K562 (cell line): ENCODE data around the gene ZNF23. TPM values are rescaled to one million over a fixed set of nuclear protein-coding genes. Genes with fewer than 3 reads are reported as not detected.

ENCODE experiments used
- CCNT2 ChIP-seq: IDR thresholded peaks from 2 replicates; pipeline ENCODE4 v1.6.1; 2011; ENCODE audit warnings: borderline replicate concordance, low read depth, mild to moderate bottlenecking, moderate library complexity, mixed read lengths, low read length; ENCODE audit not compliant: insufficient read length; ENCODE audit errors: extremely low read depth
- DPF2 ChIP-seq: fragments of 450-650 bp; IDR thresholded peaks from 2 replicates; pipeline ENCODE4 v1.6.1; 2016
- ETS1 ChIP-seq: conservative IDR thresholded peaks from 2 replicates; pipeline ENCODE4 v1.6.1; 2011; ENCODE audit warnings: low read depth, mild to moderate bottlenecking, low read length; ENCODE audit not compliant: control insufficient read depth
- FOSL1 ChIP-seq: fragments of 200-800 bp; sonication (Bioruptor generic); conservative IDR thresholded peaks from 2 replicates; pipeline ENCODE4 v1.6.1; 2016; ENCODE audit warnings: missing genetic modification characterization, missing compliant biosample characterization
- FOXK2 ChIP-seq, 2 experiments: fragments of 450-650 bp; IDR thresholded peaks in 1 of 2; conservative IDR thresholded peaks in 1 of 2; 2 replicates each; pipeline ENCODE4 v1.6.1; 2016; ENCODE audit warnings: low read depth in 2 of 2, mild to moderate bottlenecking in 1 of 2
- PRMT5 ChIP-seq: sonication (generic); formaldehyde crosslinking; IDR thresholded peaks from 2 replicates; pipeline ENCODE4 v1.5.0; 2020; ENCODE audit warnings: missing genetic modification reagents
- STAT5B ChIP-seq: fragments of 250-450 bp; sonication (Bioruptor Pico); IDR thresholded peaks from 2 replicates; pipeline ENCODE4 v1.8.0; 2021; ENCODE audit warnings: mild to moderate bottlenecking, inconsistent platforms
- TEAD4 ChIP-seq, 2 experiments: sonication (generic) in 1 of 2; formaldehyde crosslinking in 1 of 2; IDR thresholded peaks; 2 replicates each; pipeline versions ENCODE4 v1.6.1 to v1.8.0; 2012 to 2022; ENCODE audit warnings: borderline replicate concordance in 1 of 2, inconsistent platforms in 1 of 2, low read length in 1 of 2, mild to moderate bottlenecking in 1 of 2, missing genetic modification reagents in 1 of 2
- ZFX ChIP-seq: sonication (generic); formaldehyde crosslinking; IDR thresholded peaks from 2 replicates; pipeline ENCODE4 v1.8.0; 2022; ENCODE audit warnings: mild to moderate bottlenecking, missing genetic modification reagents, moderate library complexity
- ZNF23 ChIP-seq: fragments of 250-450 bp; sonication (Bioruptor Pico); IDR thresholded peaks from 2 replicates; pipeline ENCODE4 v1.4.0; 2020; ENCODE audit warnings: mild to moderate bottlenecking
- ZNF280B ChIP-seq: fragments of 250-450 bp; sonication (Bioruptor Pico); IDR thresholded peaks from 2 replicates; pipeline ENCODE4 v1.5.1; 2021; ENCODE audit warnings: mild to moderate bottlenecking
- ZNF407 ChIP-seq: fragments of 450-650 bp; IDR thresholded peaks from 2 replicates; pipeline ENCODE4 v1.6.1; 2016; ENCODE audit warnings: low read depth
- ZNF561 ChIP-seq: fragments of 450-650 bp; formaldehyde crosslinking; conservative IDR thresholded peaks from 2 replicates; pipeline ENCODE4 v1.4.0; 2020; ENCODE audit warnings: mild to moderate bottlenecking, moderate library complexity
- polyA plus RNA-seq, 8 experiments: library from polyadenylated mRNA; depleted of rRNA in 4 of 8; stranded (reverse) in 5 of 8; unstranded in 3 of 8; fragments of >200 nt; fragmentation: Nextera tagmentation in 2 of 8; fragmentation: Illumina TruSeq in 1 of 8; extraction: Ambion mirVana in 2 of 8; extraction: Trizol in 1 of 8; gene quantifications; 2 replicates each; pipeline versions ENCODE4 v1.2.1 to v1.2.3, GENCODE V29; 2011 to 2014; ENCODE audit warnings: inconsistent platforms in 1 of 8, missing spikeins in 1 of 8
- total RNA-seq, 7 experiments: library from RNA; depleted of rRNA in 6 of 7; stranded (reverse); fragments of >200 nt in 6 of 7; fragmentation: Illumina TruSeq in 2 of 7; extraction: Trizol in 2 of 7; gene quantifications; 2 replicates each; pipeline versions ENCODE4 v1.2.1 to v1.2.3, GENCODE V29; 2011 to 2021; ENCODE audit warnings: low replicate concordance in 1 of 7

Gene ZNF23
- total and polyA plus RNA-seq, 9 of the 15 experiments (the other 6 are each of a cell fraction or from before 2014, with no cell fraction given), result 4.7 to 13.4 (median 11.2) TPM

GRCh38 chr16:71484006-71484893 is 22.2 kb upstream of the ZNF23 start (continued):
- no peak for TF ChIP-seq ZNF407
- no peak for TF ChIP-seq ZNF561 (CRISPR knock-in tag)
- TF ChIP-seq ZNF23, result no peak
- no peak for TF ChIP-seq ETS1
- no peak for TF ChIP-seq CCNT2
- no peak for TF ChIP-seq STAT5B
- TF ChIP-seq ZNF280B, result no peak
- peak; percentile 15 to 42; a peak in 2 of 4 replicates for TF ChIP-seq FOXK2 (conservative IDR thresholded peaks at IDR 0.05 in 1 of 2, IDR thresholded peaks at IDR 0.05 in 1 of 2; ENCODE audit: low read depth in 2 of 2)
- TF ChIP-seq PRMT5 (CRISPR knock-in tag), result no peak
- TF ChIP-seq TEAD4 (IDR thresholded peaks at IDR 0.05; ENCODE audit: low read length), result no peak
- TF ChIP-seq TEAD4 (CRISPR knock-in tag; IDR thresholded peaks at IDR 0.05; ENCODE audit: borderline replicate concordance), result no peak
- TF ChIP-seq FOSL1 (tag), result peak; percentile 26; the same call in 1 of the 2 replicates
- 0 out of 2 replicates have a peak, but pooled peaks have one; percentile 41 for TF ChIP-seq DPF2
- TF ChIP-seq ZFX, result peak; percentile 64
